ENCODE results near the gene LYPLA2. TPM values are rescaled to one million over a fixed set of nuclear protein-coding genes. Genes with fewer than 3 reads are reported as not detected.

The LYPLA2 gene
- total and polyA plus RNA-seq, 2 of the 8 experiments (the other 6 are each of a cell fraction or from before 2014, with no cell fraction given): 138 to 211 TPM

GRCh38 chr1:23824711-23825075 lies 33.7 kb downstream of the LYPLA2 start (continued):
- TF ChIP-seq, protein P1, sequence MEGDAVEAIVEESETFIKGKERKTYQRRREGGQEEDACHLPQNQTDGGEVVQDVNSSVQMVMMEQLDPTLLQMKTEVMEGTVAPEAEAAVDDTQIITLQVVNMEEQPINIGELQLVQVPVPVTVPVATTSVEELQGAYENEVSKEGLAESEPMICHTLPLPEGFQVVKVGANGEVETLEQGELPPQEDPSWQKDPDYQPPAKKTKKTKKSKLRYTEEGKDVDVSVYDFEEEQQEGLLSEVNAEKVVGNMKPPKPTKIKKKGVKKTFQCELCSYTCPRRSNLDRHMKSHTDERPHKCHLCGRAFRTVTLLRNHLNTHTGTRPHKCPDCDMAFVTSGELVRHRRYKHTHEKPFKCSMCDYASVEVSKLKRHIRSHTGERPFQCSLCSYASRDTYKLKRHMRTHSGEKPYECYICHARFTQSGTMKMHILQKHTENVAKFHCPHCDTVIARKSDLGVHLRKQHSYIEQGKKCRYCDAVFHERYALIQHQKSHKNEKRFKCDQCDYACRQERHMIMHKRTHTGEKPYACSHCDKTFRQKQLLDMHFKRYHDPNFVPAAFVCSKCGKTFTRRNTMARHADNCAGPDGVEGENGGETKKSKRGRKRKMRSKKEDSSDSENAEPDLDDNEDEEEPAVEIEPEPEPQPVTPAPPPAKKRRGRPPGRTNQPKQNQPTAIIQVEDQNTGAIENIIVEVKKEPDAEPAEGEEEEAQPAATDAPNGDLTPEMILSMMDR (IDR thresholded peaks at IDR 0.05; ENCODE audit: control extremely low read depth in 1 of 3, insufficient read depth in 1 of 3, low read depth in 1 of 3, low read length in 3 of 3): no peak
- TF ChIP-seq SIRT6 (IDR thresholded peaks at IDR 0.05; ENCODE audit: low read length): no peak

Data from H1 (cell line).